Peyer's patch (tissue), 4 donors: ENCODE results near the gene ENTPD3.

Experiments used
- POLR2A ChIP-seq, 2 donors: fragments of 450-650 bp; IDR thresholded peaks; one replicate each; pipeline ENCODE4 v1.5.1; 2017; ENCODE audit warnings: antibody characterized with exemption in 2 of 2, mild to moderate bottlenecking in 2 of 2, moderate library complexity in 2 of 2
- TF ChIP-seq, protein P1 (sequence below), 6 experiments: fragments of 450-650 bp in 4 of 6; fragments of 200-600 bp in 2 of 6; sonication (generic) in 1 of 6; IDR thresholded peaks; one replicate each; pipeline ENCODE4 v1.5.1; 2017 to 2019; ENCODE audit warnings: antibody characterized with exemption in 6 of 6, mild to moderate bottlenecking in 3 of 6, moderate library complexity in 1 of 6

DNA sequence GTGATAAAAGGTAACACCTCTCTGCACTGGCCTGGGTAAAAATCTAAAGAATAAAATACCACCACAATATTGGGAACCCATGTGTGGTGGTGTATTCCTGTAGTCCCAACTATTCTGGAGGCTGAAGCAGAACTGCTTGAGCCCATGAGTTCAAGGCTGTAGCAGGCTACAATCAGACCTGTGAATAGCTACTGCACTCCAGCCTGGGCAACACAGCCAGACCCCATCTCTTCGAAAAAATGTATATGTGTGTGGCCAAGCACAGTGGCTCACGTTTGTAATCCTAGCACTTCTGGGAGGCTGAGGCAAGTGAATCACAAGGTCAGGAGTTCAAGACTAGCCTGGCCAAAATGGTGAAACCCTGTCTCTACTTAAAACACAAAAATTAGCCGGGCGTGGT is 68.3 kb downstream of the ENTPD3 start:
- TF ChIP-seq, protein P1, sequence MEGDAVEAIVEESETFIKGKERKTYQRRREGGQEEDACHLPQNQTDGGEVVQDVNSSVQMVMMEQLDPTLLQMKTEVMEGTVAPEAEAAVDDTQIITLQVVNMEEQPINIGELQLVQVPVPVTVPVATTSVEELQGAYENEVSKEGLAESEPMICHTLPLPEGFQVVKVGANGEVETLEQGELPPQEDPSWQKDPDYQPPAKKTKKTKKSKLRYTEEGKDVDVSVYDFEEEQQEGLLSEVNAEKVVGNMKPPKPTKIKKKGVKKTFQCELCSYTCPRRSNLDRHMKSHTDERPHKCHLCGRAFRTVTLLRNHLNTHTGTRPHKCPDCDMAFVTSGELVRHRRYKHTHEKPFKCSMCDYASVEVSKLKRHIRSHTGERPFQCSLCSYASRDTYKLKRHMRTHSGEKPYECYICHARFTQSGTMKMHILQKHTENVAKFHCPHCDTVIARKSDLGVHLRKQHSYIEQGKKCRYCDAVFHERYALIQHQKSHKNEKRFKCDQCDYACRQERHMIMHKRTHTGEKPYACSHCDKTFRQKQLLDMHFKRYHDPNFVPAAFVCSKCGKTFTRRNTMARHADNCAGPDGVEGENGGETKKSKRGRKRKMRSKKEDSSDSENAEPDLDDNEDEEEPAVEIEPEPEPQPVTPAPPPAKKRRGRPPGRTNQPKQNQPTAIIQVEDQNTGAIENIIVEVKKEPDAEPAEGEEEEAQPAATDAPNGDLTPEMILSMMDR (IDR thresholded peaks at IDR 0.05), result no peak
- no peak for TF ChIP-seq POLR2A (IDR thresholded peaks at IDR 0.05)
